HUES48 (cell line): ENCODE measurements around the gene PDSS2.
"Not testable (repeated sequence)": the region's sequence is repeated elsewhere in the genome, so short reads cannot be mapped to it uniquely, and the experiment has no call there.

Experiments
- H3K27ac ChIP-seq: one replicate; pipeline ENCODE4 v1.7.0; 2013; ENCODE audit warnings: low read depth, low read length, inconsistent platforms
- H3K27me3 ChIP-seq: 2 replicates; pipeline ENCODE4 v1.6.1; 2013; ENCODE audit warnings: mild to moderate bottlenecking, low read length; ENCODE audit not compliant: control insufficient read depth, insufficient read depth
- H3K36me3 ChIP-seq: 2 replicates; pipeline ENCODE4 v1.6.1; 2013; ENCODE audit warnings: low read length; ENCODE audit not compliant: control insufficient read depth, insufficient read depth
- H3K4me1 ChIP-seq: 2 replicates; pipeline ENCODE4 v1.6.1; 2013; ENCODE audit warnings: mild to moderate bottlenecking, low read length; ENCODE audit not compliant: control insufficient read depth, insufficient read depth
- H3K4me3 ChIP-seq: 2 replicates; pipeline ENCODE4 v1.5.1; 2013; ENCODE audit warnings: mild to moderate bottlenecking, low read depth, low read length
- H3K9ac ChIP-seq: 2 replicates; pipeline ENCODE4 v1.6.1; 2013; ENCODE audit warnings: mild to moderate bottlenecking, low read depth, low read length, moderate library complexity
- H3K9me3 ChIP-seq: 2 replicates; pipeline ENCODE4 v1.6.1; 2013; ENCODE audit warnings: low read length; ENCODE audit not compliant: control insufficient read depth, insufficient read depth

Gene PDSS2

GRCh38 chr6:107490566-107491137, 31.3 kb upstream of the PDSS2 start:
- Histone ChIP-seq H3K27me3 (peaks cover 63% of the 10 kb centered on the region), H3K9ac (no peak overlapping the region), H3K9me3 (no peaks in the 10 kb centered on the region)

GRCh38 chr6:107489636-107490565, 30.5 kb upstream of the PDSS2 start, which contains the start of gene SOBP:
Gene SOBP (plus strand): TSS chr6:107490117. CDS start chr6:107490617, 500 bp downstream.
- no peak within 1 kb of the TSS for H3K9ac ChIP-seq

More at GRCh38 chr6:107490566-107491137, 31.3 kb upstream of the PDSS2 start:
- no peaks in the 10 kb centered on the region for H3K36me3 ChIP-seq
- peak overlapping the region; percentile 23 for H3K27ac ChIP-seq
- peaks cover 28% of the 10 kb centered on the region for H3K4me1 ChIP-seq
- H3K4me3 ChIP-seq = peak overlapping the region; percentile 79

GRCh38 chr6:107488875-107489635, 29.7 kb upstream of the PDSS2 start:
- H3K9ac ChIP-seq = no peak overlapping the region
- no peak overlapping the region for H3K27ac ChIP-seq
- peak overlapping the region; percentile 79 for H3K4me3 ChIP-seq
- no peaks in the 10 kb centered on the region for H3K36me3 ChIP-seq
- H3K27me3 ChIP-seq = peaks cover 63% of the 10 kb centered on the region
- peaks cover 23% of the 10 kb centered on the region for H3K4me1 ChIP-seq
- H3K9me3 ChIP-seq = no peaks in the 10 kb centered on the region

More at GRCh38 chr6:107489636-107490565, 30.5 kb upstream of the PDSS2 start, which contains the start of gene SOBP:
- H3K27ac ChIP-seq = peak within 1 kb of the TSS; percentile 23
- H3K36me3 ChIP-seq = no peaks in the 10 kb centered on the region
- no peaks in the 10 kb centered on the region for H3K9me3 ChIP-seq
- peak within 1 kb of the TSS; percentile 79 for H3K4me3 ChIP-seq
- peaks cover 63% of the 10 kb centered on the region for H3K27me3 ChIP-seq
- H3K4me1 ChIP-seq = peaks cover 23% of the 10 kb centered on the region

GRCh38 chr6:107488174-107488874, 29.0 kb upstream of the PDSS2 start:
- Histone ChIP-seq H3K9ac (no peak overlapping the region), H3K9me3 (no peaks in the 10 kb centered on the region), H3K4me1 (peaks cover 18% of the 10 kb centered on the region), H3K4me3 (peak overlapping the region; percentile 79), H3K27me3 (peaks cover 62% of the 10 kb centered on the region), H3K27ac (no peak overlapping the region), H3K36me3 (no peaks in the 10 kb centered on the region)

- Histone ChIP-seq H3K9ac (no peak overlapping the region), H3K27me3 (peaks cover 33% of the 10 kb centered on the region), H3K9me3 (no peaks in the 10 kb centered on the region), H3K36me3 (no peaks in the 10 kb centered on the region), H3K27ac (no peak overlapping the region), H3K4me3 (no peak overlapping the region), H3K4me1 (no peaks in the 10 kb centered on the region)
Measured at GRCh38 chr6:107485157-107485556, 25.8 kb upstream of the PDSS2 start.

GRCh38 chr6:107479089-107479690, 19.8 kb upstream of the PDSS2 start:
- H3K4me3 ChIP-seq = no peak overlapping the region
- no peaks in the 10 kb centered on the region for H3K9me3 ChIP-seq
- no peak overlapping the region for H3K9ac ChIP-seq
- no peak overlapping the region for H3K27ac ChIP-seq
- H3K4me1 ChIP-seq = no peaks in the 10 kb centered on the region
- no peaks in the 10 kb centered on the region for H3K36me3 ChIP-seq
- no peaks in the 10 kb centered on the region for H3K27me3 ChIP-seq

- not testable (repeated sequence) for H3K4me3 ChIP-seq, H3K4me1 ChIP-seq, H3K27me3 ChIP-seq, H3K36me3 ChIP-seq, H3K9me3 ChIP-seq, H3K27ac ChIP-seq, H3K9ac ChIP-seq
Measured at GRCh38 chr6:107475826-107476225, 16.5 kb upstream of the PDSS2 start.

- H3K4me1 ChIP-seq, H3K27ac ChIP-seq, H3K9me3 ChIP-seq, H3K9ac ChIP-seq, H3K4me3 ChIP-seq, H3K36me3 ChIP-seq, H3K27me3 ChIP-seq: not testable (repeated sequence)
Measured at GRCh38 chr6:107475360-107475759, 16.0 kb upstream of the PDSS2 start.

- H3K4me3 ChIP-seq = no peak overlapping the region
- H3K27ac ChIP-seq = no peak overlapping the region
- H3K9ac ChIP-seq = no peak overlapping the region
- H3K36me3 ChIP-seq = no peaks in the 10 kb centered on the region
- H3K4me1 ChIP-seq = peaks cover 6% of the 10 kb centered on the region; the same call in 1 of the 2 replicates
- H3K27me3 ChIP-seq = no peaks in the 10 kb centered on the region
- no peaks in the 10 kb centered on the region for H3K9me3 ChIP-seq
Measured at GRCh38 chr6:107473660-107474059, 14.3 kb upstream of the PDSS2 start.

GRCh38 chr6:107470364-107470763, 11.0 kb upstream of the PDSS2 start:
- H3K27ac ChIP-seq = no peak overlapping the region
- H3K36me3 ChIP-seq = no peaks in the 10 kb centered on the region
- H3K9me3 ChIP-seq = no peaks in the 10 kb centered on the region
- H3K9ac ChIP-seq = no peak overlapping the region
- H3K27me3 ChIP-seq = no peaks in the 10 kb centered on the region
- H3K4me1 ChIP-seq = peaks cover 14% of the 10 kb centered on the region
- H3K4me3 ChIP-seq = no peak overlapping the region
